BJ (cell line): ENCODE results near the gene AKIRIN2. TPM values are rescaled to one million over a fixed set of nuclear protein-coding genes. Genes with fewer than 3 reads are reported as not detected.
"Not testable (repeated sequence)": the region's sequence is repeated elsewhere in the genome, so short reads cannot be mapped to it uniquely, and the experiment has no call there.

ENCODE experiments used
- CTCF ChIA-PET: fragments of 350-600 bp; formaldehyde crosslinking; extraction: SDS; loops from one replicate; lab custom pipeline; 2021; ENCODE audit warnings: antibody characterized with exemption, inconsistent platforms; lab: Yijun Ruan, JAX
- POLR2A ChIA-PET: fragments of 300-600 bp; sonication (Branson Sonifier 250); formaldehyde crosslinking; extraction: SDS; loops from one replicate; lab custom pipeline; 2021; ENCODE audit warnings: antibody characterized with exemption; lab: Charles Lee
- DNase-seq: peaks from one replicate; pipeline ENCODE4 v3.0.0-alpha.2; 2011; ENCODE audit warnings: low read depth
- H3K27me3 ChIP-seq: 2 replicates; pipeline ENCODE4 v1.6.0; 2011; ENCODE audit warnings: low read length; ENCODE audit not compliant: control insufficient read depth, insufficient read depth
- H3K36me3 ChIP-seq: 2 replicates; pipeline ENCODE4 v1.5.1; 2011; ENCODE audit warnings: low read length; ENCODE audit not compliant: control insufficient read depth, insufficient read depth
- H3K4me3 ChIP-seq: 2 replicates; pipeline ENCODE4 v1.5.1; 2011; ENCODE audit warnings: low read depth, mild to moderate bottlenecking, control low read depth, low read length
- CTCF ChIP-seq: IDR thresholded peaks from 2 replicates; pipeline ENCODE4 v1.5.1; 2011; ENCODE audit warnings: low read depth, mild to moderate bottlenecking, control low read depth, inconsistent platforms, low read length, moderate library complexity; ENCODE audit not compliant: insufficient read depth
- polyA plus RNA-seq: library from polyadenylated mRNA; depleted of rRNA; stranded (reverse); fragments of >200 nt; gene quantifications from 2 replicates; pipeline ENCODE4 v1.2.3, GENCODE V29; 2011

AKIRIN2 gene
- polyA plus RNA-seq, 1 experiment = 8.1 TPM

GRCh38 chr6:87716928-87717614 is 15.0 kb upstream of the AKIRIN2 start:
- TF ChIP-seq CTCF = no peak
- ChIA-PET POLR2A (no interaction called here), CTCF (interaction anchor here (0.7 kb wide), 1 partner anchor 80 kb away, joined by 3 read pairs; no protein-coding TSS in a partner anchor)
- no peak for DNase-seq
- Histone ChIP-seq H3K27me3 (no peaks in the 10 kb centered on the region), H3K36me3 (no peaks in the 10 kb centered on the region), H3K4me3 (no peak overlapping the region)

- Histone ChIP-seq H3K4me3 (no peak overlapping the region), H3K36me3 (no peaks in the 10 kb centered on the region), H3K27me3 (no peaks in the 10 kb centered on the region)
- DNase-seq = no peak
- POLR2A ChIA-PET = no interaction called here
- CTCF ChIA-PET = no interaction called here
- TF ChIP-seq CTCF = no peak
Observed at GRCh38 chr6:87714093-87714842, 12.2 kb upstream of the AKIRIN2 start.

- H3K27me3 ChIP-seq, POLR2A ChIA-PET, DNase-seq, H3K36me3 ChIP-seq, H3K4me3 ChIP-seq, CTCF ChIA-PET: not testable (repeated sequence)
Observed at GRCh38 chr6:87712713-87713112, 10.7 kb upstream of the AKIRIN2 start.

GRCh38 chr6:87710090-87710489 is 8.1 kb upstream of the AKIRIN2 start:
- TF ChIP-seq CTCF = no peak
- Histone ChIP-seq H3K36me3 (no peaks in the 10 kb centered on the region), H3K27me3 (no peaks in the 10 kb centered on the region), H3K4me3 (no peak overlapping the region)
- CTCF ChIA-PET = no interaction called here
- DNase-seq = no peak
- POLR2A ChIA-PET = no interaction called here

GRCh38 chr6:87708581-87709427 is 6.8 kb upstream of the AKIRIN2 start:
- DNase-seq, H3K4me3 ChIP-seq, POLR2A ChIA-PET, H3K27me3 ChIP-seq, CTCF ChIA-PET, H3K36me3 ChIP-seq: not testable (repeated sequence)
